NB4 (cell line): ENCODE results near the gene PLA2G6.

Source experiments
- POLR2A ChIP-seq: IDR thresholded peaks from 2 replicates; pipeline ENCODE4 v1.6.1; 2011; ENCODE audit warnings: mild to moderate bottlenecking; ENCODE audit not compliant: insufficient read length; ENCODE audit errors: extremely low read depth
- TF ChIP-seq, protein P1 (sequence below): IDR thresholded peaks from one replicate; pipeline ENCODE4 v1.5.1; 2012; ENCODE audit warnings: low read depth, low read length
- TF ChIP-seq, protein P2 (sequence below): IDR thresholded peaks from 2 replicates; pipeline ENCODE4 v1.6.1; 2011; ENCODE audit warnings: low read depth, low read length

DNA sequence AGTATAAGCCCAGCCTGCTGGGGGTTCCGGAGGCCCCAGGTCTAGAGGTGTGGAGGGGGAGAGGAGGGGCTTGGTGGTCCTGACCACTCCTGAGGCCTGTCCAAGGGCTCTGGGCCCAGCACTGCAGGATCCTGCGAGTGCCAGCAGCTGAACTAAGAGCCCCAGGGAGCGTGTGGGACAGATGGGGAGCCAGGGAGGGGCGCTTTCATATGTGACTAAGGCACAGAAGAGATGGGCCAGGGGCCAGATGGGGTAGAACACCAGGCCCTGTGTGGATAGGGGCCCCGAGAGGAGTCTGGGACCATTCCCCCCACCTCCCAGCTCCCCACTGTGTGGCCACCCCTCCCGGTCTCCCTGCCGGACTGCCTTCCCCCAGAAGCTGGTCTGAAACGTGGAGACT, 38.5 kb upstream of the PLA2G6 start:
- no peak for TF ChIP-seq POLR2A
- TF ChIP-seq, protein P1, sequence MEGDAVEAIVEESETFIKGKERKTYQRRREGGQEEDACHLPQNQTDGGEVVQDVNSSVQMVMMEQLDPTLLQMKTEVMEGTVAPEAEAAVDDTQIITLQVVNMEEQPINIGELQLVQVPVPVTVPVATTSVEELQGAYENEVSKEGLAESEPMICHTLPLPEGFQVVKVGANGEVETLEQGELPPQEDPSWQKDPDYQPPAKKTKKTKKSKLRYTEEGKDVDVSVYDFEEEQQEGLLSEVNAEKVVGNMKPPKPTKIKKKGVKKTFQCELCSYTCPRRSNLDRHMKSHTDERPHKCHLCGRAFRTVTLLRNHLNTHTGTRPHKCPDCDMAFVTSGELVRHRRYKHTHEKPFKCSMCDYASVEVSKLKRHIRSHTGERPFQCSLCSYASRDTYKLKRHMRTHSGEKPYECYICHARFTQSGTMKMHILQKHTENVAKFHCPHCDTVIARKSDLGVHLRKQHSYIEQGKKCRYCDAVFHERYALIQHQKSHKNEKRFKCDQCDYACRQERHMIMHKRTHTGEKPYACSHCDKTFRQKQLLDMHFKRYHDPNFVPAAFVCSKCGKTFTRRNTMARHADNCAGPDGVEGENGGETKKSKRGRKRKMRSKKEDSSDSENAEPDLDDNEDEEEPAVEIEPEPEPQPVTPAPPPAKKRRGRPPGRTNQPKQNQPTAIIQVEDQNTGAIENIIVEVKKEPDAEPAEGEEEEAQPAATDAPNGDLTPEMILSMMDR = no peak
- TF ChIP-seq, protein P2, sequence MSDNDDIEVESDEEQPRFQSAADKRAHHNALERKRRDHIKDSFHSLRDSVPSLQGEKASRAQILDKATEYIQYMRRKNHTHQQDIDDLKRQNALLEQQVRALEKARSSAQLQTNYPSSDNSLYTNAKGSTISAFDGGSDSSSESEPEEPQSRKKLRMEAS = no peak
